Glutamatergic neuron (in vitro differentiated cells): ENCODE measurements around the gene SERBP1. TPM values are rescaled to one million over a fixed set of nuclear protein-coding genes. Genes with fewer than 3 reads are reported as not detected.

Experiments
- DNase-seq: peaks from one replicate; pipeline ENCODE4 v3.0.0; 2022
- H3K27ac Mint-ChIP-seq: one replicate; pipeline ENCODE4 v1.8.0; 2020; ENCODE audit warnings: mild to moderate bottlenecking, mixed read lengths, inconsistent platforms; ENCODE audit not compliant: unreplicated experiment
- H3K27me3 Mint-ChIP-seq: one replicate; pipeline ENCODE4 v1.8.0; 2020; ENCODE audit warnings: mild to moderate bottlenecking, moderate library complexity, mixed read lengths, inconsistent platforms; ENCODE audit not compliant: unreplicated experiment
- H3K36me3 Mint-ChIP-seq: one replicate; pipeline ENCODE4 v1.8.0; 2020; ENCODE audit warnings: mild to moderate bottlenecking, mixed read lengths, inconsistent platforms; ENCODE audit not compliant: unreplicated experiment
- H3K4me1 Mint-ChIP-seq: one replicate; pipeline ENCODE4 v1.8.0; 2020; ENCODE audit warnings: mild to moderate bottlenecking, low read depth, mixed read lengths, inconsistent platforms; ENCODE audit not compliant: unreplicated experiment
- H3K4me3 Mint-ChIP-seq: one replicate; pipeline ENCODE4 v1.8.0; 2020; ENCODE audit warnings: mild to moderate bottlenecking, mixed read lengths, inconsistent platforms; ENCODE audit not compliant: unreplicated experiment
- H3K9me3 Mint-ChIP-seq: one replicate; pipeline ENCODE4 v1.8.0; 2020; ENCODE audit warnings: mild to moderate bottlenecking, moderate library complexity, mixed read lengths, inconsistent platforms; ENCODE audit not compliant: unreplicated experiment
- CTCF ChIP-seq: fragments of 200-600 bp; sonication (generic); IDR thresholded peaks from one replicate; pipeline ENCODE4 v1.5.0; 2021; ENCODE audit not compliant: partially characterized antibody, unreplicated experiment
- total RNA-seq: library from RNA; stranded (reverse); fragmentation: NEBNext Ultra II Directional; extraction: Animal tissue kit (Norgen Biotek cat#: 25700); gene quantifications from one replicate; pipeline ENCODE4 v1.2.1, GENCODE V29; 2021; ENCODE audit not compliant: unreplicated experiment

The SERBP1 gene
- total RNA-seq, 1 donor from 2014 or later: 159 TPM

- Mint-ChIP-seq H3K27me3 (peaks cover 2% of the 10 kb centered on the region), H3K4me3 (no peak overlapping the region), H3K36me3 (no peaks in the 10 kb centered on the region), H3K9me3 (peaks cover 3% of the 10 kb centered on the region), H3K27ac (no peak overlapping the region), H3K4me1 (no peaks in the 10 kb centered on the region)
- DNase-seq: no peak
- TF ChIP-seq CTCF: no peak
Measured at GRCh38 chr1:67393737-67394136, 36.5 kb downstream of the SERBP1 start.

GRCh38 chr1:67393240-67393639 is 37.0 kb downstream of the SERBP1 start:
- Mint-ChIP-seq H3K36me3 (no peaks in the 10 kb centered on the region), H3K4me1 (no peaks in the 10 kb centered on the region), H3K4me3 (no peak overlapping the region), H3K27me3 (peaks cover 2% of the 10 kb centered on the region), H3K27ac (no peak overlapping the region), H3K9me3 (peaks cover 3% of the 10 kb centered on the region)
- no peak for DNase-seq
- no peak for TF ChIP-seq CTCF

GRCh38 chr1:67390041-67390887 is 39.9 kb downstream of the SERBP1 start:
- Mint-ChIP-seq H3K27ac (no peak overlapping the region), H3K4me3 (no peak overlapping the region), H3K9me3 (no peaks in the 10 kb centered on the region), H3K4me1 (no peaks in the 10 kb centered on the region), H3K27me3 (peaks cover 2% of the 10 kb centered on the region), H3K36me3 (peaks cover 5% of the 10 kb centered on the region)
- no peak for TF ChIP-seq CTCF
- no peak for DNase-seq

GRCh38 chr1:67383999-67384638 is 46.1 kb downstream of the SERBP1 start:
- Mint-ChIP-seq H3K4me3 (no peak overlapping the region), H3K36me3 (peaks cover 37% of the 10 kb centered on the region), H3K27ac (no peak overlapping the region), H3K4me1 (peaks cover 6% of the 10 kb centered on the region), H3K9me3 (peaks cover 15% of the 10 kb centered on the region), H3K27me3 (no peaks in the 10 kb centered on the region)
- TF ChIP-seq CTCF: no peak
- no peak for DNase-seq

- peaks cover 6% of the 10 kb centered on the region for H3K4me1 Mint-ChIP-seq
- H3K36me3 Mint-ChIP-seq: peaks cover 37% of the 10 kb centered on the region
- DNase-seq: no peak
- H3K4me3 Mint-ChIP-seq: no peak overlapping the region
- no peaks in the 10 kb centered on the region for H3K27me3 Mint-ChIP-seq
- H3K27ac Mint-ChIP-seq: no peak overlapping the region
- TF ChIP-seq CTCF: no peak
- H3K9me3 Mint-ChIP-seq: peaks cover 15% of the 10 kb centered on the region
Measured at GRCh38 chr1:67382292-67382691, 47.9 kb downstream of the SERBP1 start.
